Activated gamma-delta T cell treated with Interleukin-2 at 50 U/mL for 16 hours (primary cell): ENCODE data around the gene RAMP3.
"Not testable (repeated sequence)": the region's sequence is repeated elsewhere in the genome, so short reads cannot be mapped to it uniquely, and the experiment has no call there.

Experiments
- DNase-seq: peaks from one replicate; pipeline ENCODE4 v3.0.0-alpha.2; 2020

RAMP3 gene

DNA sequence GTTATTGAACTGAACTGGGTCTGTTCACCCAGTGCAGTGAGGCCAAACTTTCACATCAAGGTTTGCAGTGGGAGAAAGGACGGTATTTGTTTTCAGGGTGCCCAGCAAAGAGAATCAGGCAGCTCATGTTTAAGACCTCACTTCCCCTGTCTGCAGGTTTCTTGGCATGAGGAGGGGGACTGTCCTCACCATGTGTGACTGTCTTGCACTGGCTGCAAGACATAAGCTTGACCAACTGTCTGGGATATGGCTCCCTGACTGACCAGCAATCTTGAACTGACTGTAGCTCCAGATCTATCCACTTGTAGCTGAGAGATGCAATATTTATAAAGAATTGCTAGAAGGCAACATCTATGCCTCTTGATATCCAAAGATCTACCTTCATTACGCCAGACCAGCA, 39.9 kb downstream of the RAMP3 start:
- no peak for DNase-seq

DNA sequence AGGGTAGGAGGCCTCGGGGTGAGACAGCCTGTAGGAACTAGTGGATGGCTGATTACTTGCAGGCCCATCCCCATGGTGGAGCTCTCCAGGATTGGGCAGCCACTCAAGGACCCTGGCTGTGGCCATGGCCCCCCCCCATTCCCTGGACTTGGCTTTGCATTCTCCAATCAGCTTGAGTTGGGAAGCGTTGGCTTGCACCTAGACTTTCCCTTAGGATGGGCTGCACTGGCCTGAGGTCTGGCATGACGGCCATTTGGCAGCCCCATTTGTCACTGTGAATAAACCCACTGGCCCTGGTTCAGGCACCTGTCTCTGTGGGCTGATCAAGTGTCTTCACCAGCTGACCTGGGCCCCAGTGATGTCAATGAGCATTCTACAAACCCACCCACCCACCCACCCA, 41.4 kb downstream of the RAMP3 start:
- no peak for DNase-seq

DNA sequence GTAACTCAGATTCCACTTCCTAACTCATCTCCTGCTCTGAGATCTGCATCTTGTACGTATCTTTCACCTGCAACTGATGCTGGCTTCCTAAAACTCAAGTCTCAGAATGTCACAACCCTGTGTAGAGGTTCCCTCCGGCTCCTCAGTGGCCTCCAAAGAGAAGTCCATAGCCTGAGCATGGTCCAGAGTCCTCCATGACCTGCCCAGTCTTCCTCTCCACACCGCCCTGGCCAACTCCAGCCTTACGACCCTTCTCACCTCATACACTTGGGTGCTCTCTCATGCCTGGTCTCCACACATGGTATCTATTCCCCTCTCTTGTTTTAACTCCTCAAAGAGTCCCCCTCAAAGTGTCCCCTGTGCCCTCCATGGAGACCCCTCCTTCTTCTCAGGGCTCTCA, 41.9 kb downstream of the RAMP3 start:
- no peak for DNase-seq

DNA sequence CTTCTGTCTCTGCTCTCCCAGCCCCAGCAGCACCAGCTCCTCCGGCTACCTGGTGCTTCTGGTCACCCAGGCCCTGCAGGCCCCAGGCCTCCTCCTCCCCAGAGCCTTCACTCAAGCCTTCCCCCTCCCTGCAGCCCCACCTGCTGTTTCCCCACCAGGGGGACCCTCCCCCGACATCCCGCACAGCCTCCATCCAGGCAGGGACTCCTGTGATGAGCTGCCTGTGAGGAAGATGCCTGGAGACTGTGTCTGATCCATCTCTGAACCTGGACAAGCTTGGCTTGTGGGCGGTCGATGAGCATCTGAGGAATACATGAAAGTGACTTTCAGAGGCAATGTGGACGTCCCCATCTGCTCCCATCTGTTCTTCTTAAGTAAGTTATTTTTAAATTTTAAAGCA, 45.0 kb downstream of the RAMP3 start:
- no peak for DNase-seq

DNA sequence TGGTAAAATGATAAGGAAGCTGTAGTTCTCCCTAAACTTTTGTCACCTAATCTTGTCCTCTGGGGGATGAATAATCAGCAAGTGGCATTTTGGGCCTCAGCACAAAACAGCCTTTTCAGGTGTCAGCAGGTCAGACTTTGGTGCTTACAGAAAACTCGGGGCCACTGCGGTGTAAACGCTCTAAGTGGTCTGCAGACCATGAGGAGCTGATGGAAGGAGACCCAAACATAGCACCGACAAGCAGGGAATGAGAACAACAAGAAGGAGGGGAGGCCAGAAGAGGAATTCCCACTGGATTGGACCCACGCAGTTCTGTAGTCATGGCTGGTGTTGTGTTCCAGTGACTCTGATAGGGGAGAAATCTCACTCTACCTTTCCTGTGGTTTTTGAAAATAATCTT, 45.4 kb downstream of the RAMP3 start:
- DNase-seq: no peak

DNA sequence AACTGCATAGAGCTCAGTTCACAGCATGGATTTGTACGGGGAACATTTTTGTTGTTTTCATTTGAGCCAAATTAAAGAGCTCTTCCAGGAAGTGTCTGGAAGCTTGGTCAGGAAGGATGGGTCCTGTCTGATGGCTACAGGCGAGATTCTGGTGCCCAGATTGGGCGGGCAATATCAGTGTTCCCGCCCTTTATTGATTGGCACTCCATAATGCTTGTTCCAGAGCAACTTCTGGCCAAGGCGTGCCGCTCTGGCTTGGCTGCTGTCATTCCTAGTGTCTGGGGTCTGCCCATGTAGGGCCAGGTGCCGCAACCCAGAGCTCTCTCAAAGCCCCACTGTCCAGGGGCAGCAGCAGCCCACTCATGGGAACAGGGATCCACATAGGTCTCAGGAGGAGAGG, 45.9 kb downstream of the RAMP3 start:
- DNase-seq: no peak

DNA sequence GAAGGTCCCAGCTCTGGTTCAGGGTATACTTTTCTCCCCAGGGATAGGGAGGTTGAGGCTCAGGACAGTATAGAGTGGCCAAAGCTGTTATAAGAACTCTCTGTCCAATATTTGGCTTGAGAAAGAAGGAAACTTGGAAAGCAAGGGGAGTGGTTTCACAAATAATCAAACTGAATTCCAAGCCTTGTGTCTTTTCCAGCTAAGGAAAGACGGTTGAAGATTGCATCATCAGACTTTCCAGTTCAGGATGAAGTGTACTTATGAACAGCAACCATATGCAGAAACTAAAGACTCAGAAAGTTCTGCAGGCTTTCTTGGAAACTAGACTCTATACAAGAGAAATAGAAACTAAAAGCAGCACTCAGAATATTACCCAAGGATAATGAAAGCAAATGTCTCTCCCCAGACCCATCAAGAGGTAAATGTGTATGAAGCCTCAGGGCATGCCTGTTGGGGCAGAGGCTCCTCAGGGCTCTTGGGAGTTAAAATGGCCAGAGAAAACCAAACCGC, 46.4 kb downstream of the RAMP3 start:
- DNase-seq: no peak

DNA sequence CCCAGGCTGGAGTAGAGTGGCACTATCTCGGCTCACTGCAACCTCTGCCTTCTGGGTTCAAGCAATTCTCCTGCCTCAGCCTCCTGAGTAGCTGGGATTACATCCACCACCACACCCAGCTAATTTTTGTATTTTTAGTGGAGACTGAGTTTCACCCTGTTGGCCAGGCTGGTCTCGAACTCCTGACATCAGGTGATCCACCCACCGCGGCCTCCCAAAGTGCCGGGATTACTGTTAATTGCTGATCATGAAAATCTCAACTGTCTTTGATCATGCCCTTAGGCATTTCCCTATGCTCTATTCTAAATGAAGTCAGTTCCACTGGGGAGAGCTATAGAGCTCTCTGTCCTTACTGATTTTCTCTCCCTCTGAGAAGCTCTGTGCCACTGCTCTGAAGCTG, 48.7 kb downstream of the RAMP3 start:
- DNase-seq: not testable (repeated sequence)

DNA sequence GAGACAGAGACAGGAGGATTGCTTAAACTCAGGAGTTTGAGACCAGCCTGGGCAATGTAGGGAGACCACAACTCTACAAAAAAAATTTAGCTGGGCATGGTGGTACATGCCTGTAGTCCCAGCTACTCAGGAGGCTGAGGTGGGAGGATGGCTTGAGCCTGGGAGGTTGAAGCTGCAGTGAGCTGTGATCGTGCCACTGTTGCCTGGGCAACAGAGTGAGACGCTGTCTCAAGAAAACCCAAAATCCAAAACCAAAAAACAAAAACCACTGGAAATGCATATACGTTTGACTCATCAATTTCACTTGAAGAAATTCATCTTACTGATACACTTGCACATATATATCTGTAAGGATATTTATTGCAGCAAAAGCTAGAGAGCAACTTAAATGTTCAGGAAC, 52.3 kb downstream of the RAMP3 start:
- DNase-seq: not testable (repeated sequence)

DNA sequence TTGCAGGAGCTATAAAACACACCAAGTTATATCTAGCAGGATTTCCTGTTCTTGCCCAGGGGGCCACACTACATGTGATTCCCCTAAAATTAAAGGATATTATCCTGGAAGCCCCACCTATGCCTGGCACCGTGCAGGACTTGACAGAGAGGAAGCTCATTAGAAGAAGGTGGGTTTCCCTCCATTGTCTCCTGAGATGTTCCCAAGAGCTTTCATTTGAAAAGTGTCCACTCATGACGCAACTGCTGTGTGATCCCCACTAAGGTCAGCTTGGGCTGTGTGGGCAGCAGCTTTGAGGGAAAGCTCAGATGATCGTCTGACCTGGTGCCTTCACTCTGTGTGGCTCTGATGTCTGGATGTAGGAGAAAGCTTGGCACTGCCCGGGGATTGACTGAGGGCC, 53.5 kb downstream of the RAMP3 start:
- no peak for DNase-seq

DNA sequence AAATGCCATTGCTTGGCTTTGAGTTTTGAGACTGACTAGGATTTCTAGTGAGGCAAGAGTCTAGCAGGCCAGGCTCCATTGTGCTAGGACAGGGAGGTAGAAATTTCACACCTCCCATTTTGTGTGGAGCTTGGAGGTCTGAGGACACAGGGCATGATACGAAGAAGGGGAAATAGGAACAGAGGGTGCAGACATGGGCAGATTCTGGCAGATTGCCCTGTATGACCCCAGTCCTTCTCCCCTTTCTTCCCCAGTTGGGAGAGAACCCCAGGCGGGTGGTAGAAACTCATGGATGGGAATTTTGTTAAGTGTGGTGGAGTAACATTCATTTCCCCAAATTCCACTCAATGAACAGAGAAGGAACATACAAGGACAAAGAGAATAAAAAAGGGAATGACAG, 54.4 kb downstream of the RAMP3 start:
- no peak for DNase-seq

DNA sequence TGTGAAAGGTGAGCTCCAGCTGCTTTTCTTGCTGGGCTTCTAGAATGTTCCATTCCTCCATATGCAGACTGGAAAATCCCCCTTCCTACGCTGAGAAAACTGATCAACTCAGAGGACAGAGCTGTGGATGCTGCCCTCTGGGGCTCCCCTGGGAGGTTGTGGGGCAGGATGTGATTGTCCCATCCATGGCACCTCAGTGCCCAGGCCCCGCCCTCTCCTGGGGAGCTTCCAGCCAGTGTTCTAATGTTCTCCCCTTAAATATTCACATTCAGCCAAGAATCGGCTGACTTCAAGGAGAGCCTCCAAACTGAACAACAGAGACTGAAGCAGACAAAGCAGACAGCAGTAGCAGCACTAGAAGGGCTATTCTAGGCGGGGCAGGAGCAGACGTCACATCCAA, 55.0 kb downstream of the RAMP3 start:
- DNase-seq: no peak

DNA sequence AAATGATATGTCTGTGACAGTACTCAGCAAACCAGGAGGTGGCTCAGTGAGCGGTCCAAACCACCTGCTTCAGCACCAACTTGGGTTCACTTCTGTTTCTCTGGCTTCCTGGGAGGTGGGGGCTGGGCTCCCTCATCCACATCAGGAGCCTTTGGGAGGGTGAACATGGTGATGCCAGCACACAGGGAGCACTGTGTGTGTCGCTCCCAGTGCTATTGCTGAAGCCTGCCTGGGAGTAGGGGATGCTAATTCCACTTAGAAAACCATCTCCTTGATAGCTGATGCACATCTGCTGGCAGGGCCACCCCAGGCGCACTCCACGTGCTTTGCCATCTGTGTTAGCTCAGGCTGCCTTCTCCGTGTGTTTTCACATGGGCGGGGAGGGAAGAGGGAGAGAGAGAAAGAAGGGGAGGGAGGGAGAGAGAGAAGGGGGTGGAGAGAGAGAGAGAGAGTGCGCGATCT, 58.0 kb downstream of the RAMP3 start:
- no peak for DNase-seq

DNA sequence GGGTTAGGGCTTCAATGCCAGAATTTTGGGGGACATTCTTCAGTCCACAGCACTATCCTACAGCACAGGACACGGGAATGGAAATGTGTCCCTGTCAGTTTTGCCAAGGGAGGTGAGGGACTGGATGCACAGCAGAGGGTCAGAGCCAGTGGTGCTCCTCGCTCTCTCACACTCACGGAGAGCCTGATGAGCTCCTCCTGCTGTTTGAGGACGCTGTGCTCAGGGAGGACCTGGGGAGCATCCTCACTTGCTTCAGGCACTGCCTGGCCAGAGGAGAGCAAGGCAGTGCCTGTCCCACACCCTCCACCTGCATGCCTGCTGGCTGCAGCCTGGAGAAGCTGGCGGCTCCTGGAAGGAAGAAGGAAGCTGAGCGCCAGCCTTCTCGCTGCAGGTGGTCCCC, 58.6 kb downstream of the RAMP3 start:
- DNase-seq: no peak

DNA sequence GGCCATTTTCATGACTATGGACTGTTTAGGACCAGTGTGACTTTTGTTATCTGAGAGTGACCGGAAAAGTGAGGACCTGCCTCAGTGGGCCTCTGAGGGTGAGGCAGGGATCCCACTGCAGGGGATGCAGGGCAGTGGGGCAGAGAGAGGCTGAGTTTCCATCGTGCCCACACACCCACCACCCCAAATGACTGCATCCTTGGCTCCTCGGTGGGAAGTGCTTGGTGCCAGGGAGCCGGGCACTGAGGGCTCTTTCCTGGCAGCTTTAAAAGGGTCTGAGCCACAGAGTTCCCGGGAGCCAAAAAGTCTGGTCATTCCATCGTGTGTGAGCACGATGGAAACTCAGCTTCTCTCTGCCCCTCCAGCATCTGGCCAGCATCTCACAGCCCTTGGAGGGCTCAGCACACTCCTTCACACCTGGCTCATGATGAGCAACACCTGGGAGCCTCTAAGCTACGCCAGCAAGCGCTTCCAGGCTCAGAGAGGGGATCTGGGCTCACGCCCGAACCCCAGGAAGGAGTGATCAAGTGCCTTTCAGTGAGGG, 59.1 kb downstream of the RAMP3 start:
- no peak for DNase-seq

DNA sequence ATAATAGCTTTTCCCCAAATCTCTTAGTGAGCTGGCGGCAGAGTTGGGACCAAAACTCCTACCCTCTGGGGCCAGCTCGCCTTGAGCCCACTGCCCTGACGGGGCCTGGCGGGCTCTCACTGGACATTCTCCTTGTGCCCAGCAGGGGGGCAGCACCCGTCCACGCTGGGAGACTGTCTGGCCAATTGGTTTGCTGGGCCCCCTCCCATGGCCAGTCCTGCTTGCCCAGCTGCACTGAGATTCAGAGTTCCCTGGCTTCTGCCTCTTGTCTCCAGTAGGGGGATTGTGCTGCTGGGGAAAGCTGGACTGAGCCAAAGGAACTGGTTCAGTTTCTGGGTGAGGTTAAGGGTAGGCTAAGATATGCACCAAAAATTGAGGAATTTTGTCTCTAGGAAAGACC, 59.8 kb downstream of the RAMP3 start:
- DNase-seq: no peak

DNA sequence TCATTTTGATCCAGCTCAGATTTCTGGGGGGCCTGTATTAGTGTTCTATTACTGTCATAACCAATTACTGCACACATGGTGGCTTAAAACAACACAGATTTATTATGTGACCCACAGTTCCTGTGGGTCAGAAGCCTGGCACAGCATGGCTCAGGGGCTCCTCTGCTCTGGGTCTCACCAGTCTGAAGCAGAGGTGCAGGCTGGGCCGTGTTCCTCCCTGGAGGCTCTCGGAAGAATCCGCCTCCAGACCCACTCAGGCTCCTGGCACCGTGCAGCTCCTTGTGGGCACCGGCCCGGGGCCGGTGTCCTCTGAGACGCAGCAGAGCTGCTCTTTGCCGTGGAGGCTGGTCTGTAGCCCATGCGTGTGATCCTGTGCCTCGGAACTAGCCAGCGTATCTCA, 61.5 kb downstream of the RAMP3 start:
- DNase-seq: no peak

DNA sequence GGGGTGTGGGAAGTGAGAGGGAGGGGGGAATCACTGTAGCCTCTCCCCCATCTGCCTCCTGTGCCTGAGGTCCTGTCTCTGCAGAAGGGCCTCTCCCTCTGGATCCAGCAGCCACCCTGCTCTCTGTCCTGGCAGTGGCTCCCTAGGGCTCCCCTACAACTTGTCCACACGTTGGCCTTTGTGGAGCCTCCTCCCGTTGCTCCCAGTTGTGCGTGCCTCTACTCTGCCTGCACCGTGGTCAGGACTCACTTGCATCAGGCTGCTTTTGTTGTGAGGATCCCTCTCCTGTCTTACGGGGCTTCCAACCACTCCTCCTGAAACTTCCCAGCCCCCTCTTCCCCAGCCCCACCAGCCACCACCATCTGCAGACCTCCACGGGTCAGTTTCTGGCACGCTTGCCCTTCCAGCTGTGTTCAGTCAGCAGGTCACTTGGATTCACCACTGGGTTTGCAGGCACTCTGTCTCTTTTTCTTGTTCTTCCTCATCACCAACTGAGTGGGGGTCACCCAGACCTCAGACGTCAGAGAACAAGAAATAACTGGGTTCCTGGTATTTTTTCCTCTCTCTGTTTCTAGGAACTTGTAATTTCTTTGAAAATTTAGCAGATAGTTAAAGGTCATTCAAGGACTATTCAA, 62.3 kb downstream of the RAMP3 start:
- DNase-seq: no peak

DNA sequence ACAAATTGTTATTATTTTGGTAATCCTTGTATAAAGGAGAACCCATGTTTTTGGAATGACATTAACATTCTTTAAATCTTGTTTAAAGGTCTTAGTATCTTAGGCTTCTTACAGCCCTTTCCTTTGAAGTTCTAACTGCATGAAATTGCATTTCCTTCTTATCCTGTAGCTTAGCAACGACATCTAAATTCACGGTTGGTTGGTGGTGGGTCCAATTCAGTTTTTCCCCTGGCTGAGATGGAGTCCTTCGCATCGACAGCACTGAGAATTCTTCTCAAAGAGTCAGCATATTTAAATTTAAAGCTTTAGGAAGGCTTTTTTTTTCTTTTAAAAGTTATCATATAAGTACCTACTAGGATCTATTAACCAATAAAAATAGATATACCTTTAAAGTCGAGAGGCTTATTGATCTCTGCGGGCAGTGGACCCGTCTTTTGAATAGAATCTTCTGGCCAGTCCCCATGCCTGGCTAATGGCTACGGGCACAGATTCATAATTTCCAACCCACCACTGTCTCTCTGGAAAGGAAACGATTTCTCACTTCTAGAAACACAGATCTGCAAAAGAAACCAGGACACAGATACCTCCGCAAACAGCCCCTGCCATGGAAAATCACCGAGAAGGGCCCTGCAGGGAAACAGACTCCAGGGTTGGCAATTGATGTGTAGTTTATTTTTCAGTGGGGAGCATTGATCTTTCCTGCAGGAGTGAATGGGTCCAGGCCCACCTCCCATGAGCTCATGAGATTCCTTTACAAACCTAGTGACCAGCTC, 63.4 kb downstream of the RAMP3 start:
- DNase-seq: no peak

DNA sequence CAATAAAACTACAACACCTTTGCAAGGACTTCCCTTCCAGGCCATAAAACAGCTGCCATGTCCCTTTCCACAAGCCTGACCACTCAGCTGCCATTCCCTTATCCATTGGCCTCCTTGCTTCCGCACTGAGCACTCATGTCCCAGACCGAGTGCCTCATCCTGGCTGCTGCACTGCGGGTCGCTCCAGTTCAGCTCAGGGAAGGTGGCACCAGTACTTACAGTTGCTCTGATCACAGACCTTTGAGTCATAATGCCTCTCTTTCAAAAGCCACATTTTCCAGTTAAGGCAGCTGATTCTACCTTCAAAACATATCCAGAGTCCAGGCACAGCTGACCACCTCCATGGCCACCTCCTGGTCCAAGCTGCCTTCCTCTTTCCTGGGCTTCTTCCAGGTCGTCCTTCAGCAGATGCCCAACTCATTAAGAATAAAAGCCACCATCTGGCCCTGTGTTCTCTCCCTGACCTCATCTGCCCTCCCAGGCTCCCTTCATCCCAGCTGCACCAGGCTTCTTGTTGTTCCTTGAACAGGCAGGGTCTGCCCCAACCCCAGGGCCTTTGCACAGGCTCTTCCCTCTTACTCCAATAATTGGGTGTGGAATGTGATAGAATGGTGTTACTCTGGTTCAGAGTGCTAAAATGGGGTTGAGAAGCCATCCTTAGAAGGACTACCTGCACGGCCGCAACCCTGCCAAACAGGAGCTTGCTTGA, 64.5 kb downstream of the RAMP3 start:
- no peak for DNase-seq

DNA sequence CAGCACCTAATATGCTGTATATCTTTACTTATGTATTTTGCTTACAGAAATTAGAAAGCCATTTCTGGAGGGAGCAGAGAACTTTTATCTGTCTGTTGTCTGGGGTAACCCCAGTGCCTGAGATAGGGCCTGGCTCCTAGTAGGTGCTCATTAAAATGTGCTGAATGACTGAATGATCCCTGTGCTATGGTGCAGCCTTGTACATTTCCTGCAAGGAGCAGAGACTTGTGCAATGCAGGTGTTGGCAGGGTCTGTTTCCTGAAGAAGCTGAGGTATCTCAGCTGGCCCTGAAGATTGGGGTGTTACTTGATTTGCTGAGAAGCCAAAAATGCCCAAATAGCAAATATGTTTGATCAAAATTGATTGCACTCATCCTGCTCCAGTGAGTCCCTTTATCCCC, 65.5 kb downstream of the RAMP3 start:
- no peak for DNase-seq

DNA sequence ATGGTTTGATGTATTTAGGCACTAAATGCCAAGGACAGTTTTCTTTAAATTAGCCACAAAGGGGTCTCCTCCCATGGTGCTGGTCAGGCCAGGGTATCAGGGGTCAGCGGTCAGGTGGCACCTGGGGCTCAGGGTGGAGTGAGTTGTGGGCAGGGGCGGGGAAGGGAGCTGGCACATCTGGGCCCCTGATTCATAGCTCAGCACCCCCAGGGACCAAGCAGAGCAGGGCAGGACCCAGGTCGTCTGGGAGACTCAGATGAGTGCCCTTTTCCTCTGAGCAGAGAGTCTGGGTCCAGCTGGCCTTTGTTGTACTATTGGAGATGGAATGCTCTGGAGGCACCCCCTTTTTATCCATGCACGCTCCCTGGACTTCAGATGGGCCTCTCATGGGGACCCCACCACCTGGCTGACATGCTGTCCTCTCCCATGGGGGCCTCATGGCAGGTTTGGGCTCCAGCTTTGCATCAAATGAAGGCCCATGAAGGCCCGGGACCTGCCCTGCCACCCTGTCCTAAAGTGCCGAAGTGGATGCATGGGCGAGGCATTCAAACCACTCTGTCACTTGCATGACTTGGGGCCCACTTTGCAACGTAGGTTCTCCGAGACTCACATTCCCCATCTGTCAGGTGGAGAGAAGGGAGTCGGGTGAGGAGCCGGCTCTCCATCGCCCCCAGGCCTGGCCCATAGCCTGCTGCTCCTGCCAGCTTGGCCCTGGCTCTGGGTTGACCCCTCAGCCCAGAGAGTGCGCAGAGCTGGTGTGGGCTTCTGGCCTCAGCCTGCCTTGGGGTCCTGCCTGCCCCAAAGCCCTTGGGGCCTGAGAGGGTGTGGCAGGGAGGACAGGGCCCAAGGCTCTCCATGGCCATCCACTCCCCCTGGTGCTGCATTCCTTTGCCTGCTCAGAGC, 66.4 kb downstream of the RAMP3 start:
- DNase-seq: no peak

DNA sequence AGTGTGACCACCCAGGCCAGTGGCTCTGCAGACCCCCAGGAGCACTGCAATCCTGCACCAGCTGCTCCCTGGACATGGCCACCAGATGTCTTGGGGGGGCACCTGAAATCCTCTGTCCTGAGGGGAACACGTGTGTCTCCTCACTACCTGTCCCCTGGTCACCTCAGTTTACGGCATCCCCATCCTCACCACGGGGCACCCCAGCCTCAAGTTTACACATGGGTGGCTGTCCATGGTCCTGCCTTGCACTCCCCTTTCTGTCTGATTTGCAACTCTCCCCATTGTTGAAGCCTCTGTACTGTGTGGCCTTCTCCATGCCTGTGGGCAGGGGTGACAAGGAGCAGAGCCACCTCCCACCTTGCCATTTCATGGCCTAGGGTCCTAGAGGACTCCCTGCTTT, 67.2 kb downstream of the RAMP3 start:
- no peak for DNase-seq
